GM19239 (cell line): ENCODE data around the gene UBE2S.
"Not testable (repeated sequence)": the region's sequence is repeated elsewhere in the genome, so short reads cannot be mapped to it uniquely, and the experiment has no call there.

Source experiments
- DNase-seq: peaks from one replicate; pipeline ENCODE4 v3.0.0; 2011; ENCODE audit warnings: low spot score; ENCODE audit not compliant: insufficient read length
- FAIRE-seq: peaks from 2 replicates; lab custom pipeline; 2011; peaks lifted over from hg19 to GRCh38; lab: Jason Lieb, UNC

The UBE2S gene

GRCh38 chr19:55407800-55408532 is 378 bp upstream of the UBE2S start:
- peak; percentile 96 for DNase-seq
- peak; percentile 93 for FAIRE-seq

GRCh38 chr19:55406826-55407549 is 600 bp downstream of the UBE2S start:
- FAIRE-seq = no peak
- DNase-seq = no peak

- FAIRE-seq (no peak), DNase-seq (no peak)
These were observed 1.3 kb downstream of the UBE2S start for GRCh38 chr19:55406091-55406825.

GRCh38 chr19:55405638-55406037 is 1.9 kb downstream of the UBE2S start:
- no peak for FAIRE-seq
- no peak for DNase-seq

- no peak for FAIRE-seq
- no peak for DNase-seq
These were observed 5.1 kb downstream of the UBE2S start for GRCh38 chr19:55402509-55402908.

GRCh38 chr19:55401390-55401789 is 6.2 kb downstream of the UBE2S start:
- not testable (repeated sequence) for FAIRE-seq, DNase-seq

- no peak for DNase-seq
- no peak for FAIRE-seq
These were observed 7.1 kb downstream of the UBE2S start for GRCh38 chr19:55400281-55401087.

GRCh38 chr19:55398200-55398925 is 9.2 kb downstream of the UBE2S start:
- no peak for DNase-seq
- peak; percentile 61 for FAIRE-seq

- DNase-seq = no peak
- no peak for FAIRE-seq
These were observed 14.5 kb downstream of the UBE2S start for GRCh38 chr19:55392820-55393761.

GRCh38 chr19:55391702-55392615 is 15.6 kb downstream of the UBE2S start:
- no peak for DNase-seq
- FAIRE-seq = no peak

GRCh38 chr19:55391191-55391670 is 16.4 kb downstream of the UBE2S start:
- DNase-seq = no peak
- no peak for FAIRE-seq

GRCh38 chr19:55390461-55390880 is 17.1 kb downstream of the UBE2S start:
- DNase-seq (no peak), FAIRE-seq (no peak)

GRCh38 chr19:55389386-55390317 is 17.9 kb downstream of the UBE2S start:
- FAIRE-seq (no peak), DNase-seq (no peak)

GRCh38 chr19:55387736-55388497 is 19.7 kb downstream of the UBE2S start:
- DNase-seq = no peak
- no peak for FAIRE-seq

- DNase-seq = no peak
- FAIRE-seq = no peak
These were observed 21.1 kb downstream of the UBE2S start for GRCh38 chr19:55386493-55386971.
